HTERT RPE-1 (cell line): Measurements from ENCODE around the gene MUC6.

ENCODE experiments used
- in situ Hi-C: fragments of 300-500 bp; cut with MboI; formaldehyde crosslinking; loops from 4 replicates; pipeline ENCODE4 v1.14.3; 2020; ENCODE audit warnings: low sequenced_read_pairs

Gene MUC6

GRCh38 chr11:1009991-1010390, 26.5 kb downstream of the MUC6 start:
- in situ Hi-C loops, result no loop called here

- in situ Hi-C loops, result no loop called here
Measured at GRCh38 chr11:1009371-1009770, 27.1 kb downstream of the MUC6 start.

- in situ Hi-C loops, result no loop called here
Measured at GRCh38 chr11:1008803-1009145, 27.7 kb downstream of the MUC6 start.

GRCh38 chr11:1008001-1008802, 28.3 kb downstream of the MUC6 start:
- in situ Hi-C loops, result no loop called here

GRCh38 chr11:1007279-1007678, 29.2 kb downstream of the MUC6 start:
- in situ Hi-C loops, result no loop called here

GRCh38 chr11:1006762-1007161, 29.8 kb downstream of the MUC6 start:
- in situ Hi-C loops, result no loop called here

GRCh38 chr11:1005928-1006327, 30.6 kb downstream of the MUC6 start:
- in situ Hi-C loops, result no loop called here

GRCh38 chr11:1003159-1003558, 33.4 kb downstream of the MUC6 start:
- in situ Hi-C loops, result no loop called here

GRCh38 chr11:1002406-1002984, 34.0 kb downstream of the MUC6 start:
- in situ Hi-C loops, result no loop called here

GRCh38 chr11:1001617-1002405, 34.7 kb downstream of the MUC6 start:
- in situ Hi-C loops, result no loop called here

- in situ Hi-C loops, result no loop called here
Measured at GRCh38 chr11:1000357-1001278, 35.9 kb downstream of the MUC6 start.

GRCh38 chr11:999009-999408, 37.5 kb downstream of the MUC6 start:
- in situ Hi-C loops, result no loop called here

GRCh38 chr11:997907-998306, 38.6 kb downstream of the MUC6 start:
- in situ Hi-C loops, result no loop called here

GRCh38 chr11:996681-997080, 39.8 kb downstream of the MUC6 start:
- in situ Hi-C loops, result no loop called here

GRCh38 chr11:995752-996420, 40.6 kb downstream of the MUC6 start:
- in situ Hi-C loops, result no loop called here

GRCh38 chr11:995044-995751, 41.3 kb downstream of the MUC6 start:
- in situ Hi-C loops, result no loop called here

- in situ Hi-C loops, result no loop called here
Measured at GRCh38 chr11:993632-994167, 42.8 kb downstream of the MUC6 start.

- in situ Hi-C loops, result no loop called here
Measured at GRCh38 chr11:992577-992976, 43.9 kb downstream of the MUC6 start.

- in situ Hi-C loops, result no loop called here
Measured at GRCh38 chr11:991711-992307, 44.7 kb downstream of the MUC6 start.
